Measurements from ENCODE around the gene PCDHA1.
"Not testable (repeated sequence)": the region's sequence is repeated elsewhere in the genome, so short reads cannot be mapped to it uniquely, and the experiment has no call there.

Gene PCDHA1

DNA sequence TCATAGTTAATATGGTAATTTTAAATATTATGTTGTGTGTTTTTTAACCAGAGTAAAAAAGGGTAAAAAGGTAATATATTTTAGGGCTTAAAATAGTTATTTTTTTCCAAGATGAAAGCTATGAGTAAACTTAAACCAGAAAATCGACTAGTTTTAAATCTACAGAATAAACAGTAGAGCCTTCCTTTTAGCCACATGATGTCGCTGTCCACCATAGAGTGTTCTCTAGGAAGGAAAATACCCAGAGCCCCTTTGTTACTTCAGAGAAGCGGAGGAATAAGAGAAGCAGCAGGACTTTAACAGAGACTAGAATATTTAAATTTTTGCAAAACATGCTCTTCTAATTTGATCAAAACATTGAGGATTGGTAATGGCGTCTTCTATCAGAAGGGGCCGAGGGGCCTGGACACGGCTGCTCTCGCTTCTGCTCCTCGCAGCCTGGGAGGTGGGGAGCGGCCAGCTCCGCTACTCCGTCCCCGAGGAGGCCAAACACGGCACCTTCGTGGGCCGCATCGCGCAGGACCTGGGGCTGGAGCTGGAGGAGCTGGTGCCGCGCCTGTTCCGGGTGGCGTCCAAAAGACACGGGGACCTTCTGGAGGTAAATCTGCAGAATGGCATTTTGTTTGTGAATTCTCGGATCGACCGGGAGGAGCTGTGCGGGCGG lies 8.8 kb downstream of the PCDHA1 start, which contains the start of gene PCDHA2:
Gene PCDHA2, plus strand, starts transcription at position 258 of the 664 bp plus-strand sequence.
- Histone ChIP-seq H3K4me3 (ENCODE audit: low read length in 2 of 2) (no peak within 1 kb of the TSS), H3K36me3 (ENCODE audit: control insufficient read depth in 2 of 2, insufficient read depth in 2 of 2, low read length in 2 of 2) (no peaks in the 10 kb centered on the region)

DNA sequence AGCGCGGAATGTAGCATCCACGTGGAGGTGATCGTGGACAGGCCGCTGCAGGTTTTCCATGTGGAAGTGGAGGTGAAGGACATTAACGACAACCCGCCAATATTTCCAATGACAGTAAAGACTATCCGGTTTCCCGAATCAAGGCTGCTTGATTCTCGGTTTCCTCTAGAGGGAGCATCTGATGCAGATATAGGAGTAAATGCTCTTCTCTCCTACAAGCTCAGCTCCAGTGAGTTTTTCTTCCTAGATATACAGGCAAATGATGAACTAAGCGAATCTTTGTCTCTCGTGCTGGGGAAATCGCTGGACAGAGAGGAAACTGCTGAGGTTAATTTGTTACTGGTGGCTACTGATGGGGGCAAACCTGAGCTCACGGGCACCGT lies 9.3 kb downstream of the PCDHA1 start:
- no peak overlapping the region for H3K4me3 ChIP-seq (ENCODE audit: low read length in 2 of 2)
- H3K27ac ChIP-seq (ENCODE audit: low read length) = no peak overlapping the region
- H3K9ac ChIP-seq (ENCODE audit: low read length in 2 of 2) = no peak overlapping the region
- no peaks in the 10 kb centered on the region for H3K36me3 ChIP-seq (ENCODE audit: control insufficient read depth in 2 of 2, insufficient read depth in 2 of 2, low read length in 2 of 2)
- peaks cover 3 to 25% of the 10 kb centered on the region in 2 donors for H3K27me3 ChIP-seq (ENCODE audit: control insufficient read depth in 1 of 2, insufficient read depth in 2 of 2, low read length in 2 of 2)
- H3K4me1 ChIP-seq (ENCODE audit: control insufficient read depth, insufficient read depth, low read length) = no peaks in the 10 kb centered on the region
- H3K9me3 ChIP-seq (ENCODE audit: control insufficient read depth in 2 of 2, low read length in 2 of 2) = peaks cover 14 to 19% of the 10 kb centered on the region in 2 donors

More for the DNA sequence above, 8.8 kb downstream of the PCDHA1 start, which contains the start of gene PCDHA2:
- no peaks in the 10 kb centered on the region for H3K4me1 ChIP-seq (ENCODE audit: control insufficient read depth, insufficient read depth, low read length)
- peaks cover 3 to 25% of the 10 kb centered on the region in 2 donors for H3K27me3 ChIP-seq (ENCODE audit: control insufficient read depth in 1 of 2, insufficient read depth in 2 of 2, low read length in 2 of 2)
- no peak within 1 kb of the TSS for H3K27ac ChIP-seq (ENCODE audit: low read length)
- H3K9me3 ChIP-seq (ENCODE audit: control insufficient read depth in 2 of 2, low read length in 2 of 2) = peaks cover 14 to 19% of the 10 kb centered on the region in 2 donors
- H3K9ac ChIP-seq (ENCODE audit: low read length in 2 of 2) = no peak within 1 kb of the TSS

GRCh38 chr5:140796072-140796717 lies 10.3 kb downstream of the PCDHA1 start:
- not testable (repeated sequence) for H3K9ac ChIP-seq (ENCODE audit: low read length in 2 of 2); H3K27ac ChIP-seq (ENCODE audit: low read length); H3K36me3 ChIP-seq (ENCODE audit: control insufficient read depth in 2 of 2, insufficient read depth in 2 of 2, low read length in 2 of 2); H3K4me1 ChIP-seq (ENCODE audit: control insufficient read depth, insufficient read depth, low read length); H3K4me3 ChIP-seq (ENCODE audit: low read length in 2 of 2)
- H3K27me3 ChIP-seq (ENCODE audit: control insufficient read depth in 1 of 2, insufficient read depth in 2 of 2, low read length in 2 of 2) = peaks cover 3 to 25% of the 10 kb centered on the region in 2 donors
- H3K9me3 ChIP-seq (ENCODE audit: control insufficient read depth in 2 of 2, low read length in 2 of 2) = peaks cover 10 to 19% of the 10 kb centered on the region in 2 donors

DNA sequence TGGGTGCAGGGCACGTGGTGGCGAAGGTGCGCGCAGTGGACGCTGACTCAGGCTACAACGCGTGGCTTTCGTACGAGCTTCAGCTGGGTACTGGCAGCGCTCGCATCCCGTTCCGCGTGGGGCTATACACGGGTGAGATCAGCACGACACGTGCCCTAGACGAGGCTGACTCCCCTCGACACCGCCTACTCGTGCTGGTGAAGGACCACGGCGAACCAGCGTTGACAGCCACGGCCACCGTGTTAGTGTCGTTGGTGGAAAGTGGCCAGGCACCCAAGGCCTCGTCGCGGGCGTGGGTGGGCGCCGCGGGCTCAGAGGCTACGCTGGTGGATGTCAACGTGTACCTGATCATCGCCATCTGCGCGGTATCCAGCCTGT lies 10.8 kb downstream of the PCDHA1 start:
- Histone ChIP-seq H3K27ac (ENCODE audit: low read length) (no peak overlapping the region), H3K36me3 (ENCODE audit: control insufficient read depth in 2 of 2, insufficient read depth in 2 of 2, low read length in 2 of 2) (no peaks in the 10 kb centered on the region), H3K4me3 (ENCODE audit: low read length in 2 of 2) (no peak overlapping the region), H3K9me3 (ENCODE audit: control insufficient read depth in 2 of 2, low read length in 2 of 2) (peaks cover 11 to 19% of the 10 kb centered on the region in 2 donors), H3K9ac (ENCODE audit: low read length in 2 of 2) (no peak overlapping the region), H3K27me3 (ENCODE audit: control insufficient read depth in 1 of 2, insufficient read depth in 2 of 2, low read length in 2 of 2) (peaks cover 3 to 26% of the 10 kb centered on the region in 2 donors), H3K4me1 (ENCODE audit: control insufficient read depth, insufficient read depth, low read length) (no peaks in the 10 kb centered on the region)

- Histone ChIP-seq H3K36me3 (ENCODE audit: control insufficient read depth in 2 of 2, insufficient read depth in 2 of 2, low read length in 2 of 2) (no peaks in the 10 kb centered on the region), H3K9me3 (ENCODE audit: control insufficient read depth in 2 of 2, low read length in 2 of 2) (peaks cover 5 to 18% of the 10 kb centered on the region in 2 donors), H3K27me3 (ENCODE audit: control insufficient read depth in 1 of 2, insufficient read depth in 2 of 2, low read length in 2 of 2) (peaks cover 6 to 21% of the 10 kb centered on the region in 2 donors), H3K4me1 (ENCODE audit: control insufficient read depth, insufficient read depth, low read length) (no peaks in the 10 kb centered on the region), H3K27ac (ENCODE audit: low read length) (no peak within 1 kb of the TSS), H3K9ac (ENCODE audit: low read length in 2 of 2) (no peak within 1 kb of the TSS), H3K4me3 (ENCODE audit: low read length in 2 of 2) (peak within 1 kb of the TSS; percentile 41 to 56)
These were observed 15.0 kb downstream of the PCDHA1 start, which contains the start of gene PCDHA3 for GRCh38 chr5:140800816-140801493. Gene PCDHA3, plus strand, starts transcription at chr5:140801057.

GRCh38 chr5:140801494-140801841 lies 15.5 kb downstream of the PCDHA1 start:
- H3K4me3 ChIP-seq (ENCODE audit: low read length in 2 of 2) = peak overlapping the region; percentile 41 to 56
- no peaks in the 10 kb centered on the region for H3K4me1 ChIP-seq (ENCODE audit: control insufficient read depth, insufficient read depth, low read length)
- H3K36me3 ChIP-seq (ENCODE audit: control insufficient read depth in 2 of 2, insufficient read depth in 2 of 2, low read length in 2 of 2) = no peaks in the 10 kb centered on the region
- H3K9me3 ChIP-seq (ENCODE audit: control insufficient read depth in 2 of 2, low read length in 2 of 2) = peaks cover 5 to 16% of the 10 kb centered on the region in 2 donors
- H3K9ac ChIP-seq (ENCODE audit: low read length in 2 of 2) = no peak overlapping the region
- H3K27me3 ChIP-seq (ENCODE audit: control insufficient read depth in 1 of 2, insufficient read depth in 2 of 2, low read length in 2 of 2) = peaks cover 6 to 21% of the 10 kb centered on the region in 2 donors
- no peak overlapping the region for H3K27ac ChIP-seq (ENCODE audit: low read length)

GRCh38 chr5:140802381-140802780 lies 16.4 kb downstream of the PCDHA1 start:
- not testable (repeated sequence) for H3K4me1 ChIP-seq (ENCODE audit: control insufficient read depth, insufficient read depth, low read length); H3K36me3 ChIP-seq (ENCODE audit: control insufficient read depth in 2 of 2, insufficient read depth in 2 of 2, low read length in 2 of 2); H3K9ac ChIP-seq (ENCODE audit: low read length in 2 of 2); H3K27ac ChIP-seq (ENCODE audit: low read length)
- peaks cover 3 to 16% of the 10 kb centered on the region in 2 donors for H3K27me3 ChIP-seq (ENCODE audit: control insufficient read depth in 1 of 2, insufficient read depth in 2 of 2, low read length in 2 of 2)
- H3K4me3 ChIP-seq (ENCODE audit: low read length in 2 of 2) = peak overlapping the region in 1 of 2 donors; percentile 41
- peaks cover 5 to 10% of the 10 kb centered on the region in 2 donors for H3K9me3 ChIP-seq (ENCODE audit: control insufficient read depth in 2 of 2, low read length in 2 of 2)

- no peaks in the 10 kb centered on the region for H3K4me1 ChIP-seq (ENCODE audit: control insufficient read depth, insufficient read depth, low read length)
- no peak overlapping the region for H3K9ac ChIP-seq (ENCODE audit: low read length in 2 of 2)
- H3K4me3 ChIP-seq (ENCODE audit: low read length in 2 of 2) = no peak overlapping the region
- H3K27ac ChIP-seq (ENCODE audit: low read length) = no peak overlapping the region
- peaks cover 3 to 16% of the 10 kb centered on the region in 2 donors for H3K27me3 ChIP-seq (ENCODE audit: control insufficient read depth in 1 of 2, insufficient read depth in 2 of 2, low read length in 2 of 2)
- H3K36me3 ChIP-seq (ENCODE audit: control insufficient read depth in 2 of 2, insufficient read depth in 2 of 2, low read length in 2 of 2) = no peaks in the 10 kb centered on the region
- peaks cover 5 to 10% of the 10 kb centered on the region in 2 donors for H3K9me3 ChIP-seq (ENCODE audit: control insufficient read depth in 2 of 2, low read length in 2 of 2)
These were observed 16.9 kb downstream of the PCDHA1 start for GRCh38 chr5:140802781-140803271.

GRCh38 chr5:140806834-140807775 lies 21.2 kb downstream of the PCDHA1 start, which contains the start of gene PCDHA4:
Gene PCDHA4, plus strand, starts transcription at chr5:140807068.
- Histone ChIP-seq H3K4me1 (ENCODE audit: control insufficient read depth, insufficient read depth, low read length) (no peaks in the 10 kb centered on the region), H3K27me3 (ENCODE audit: control insufficient read depth in 1 of 2, insufficient read depth in 2 of 2, low read length in 2 of 2) (peaks cover 3 to 13% of the 10 kb centered on the region in 2 donors), H3K4me3 (ENCODE audit: low read length in 2 of 2) (peak within 1 kb of the TSS; percentile 46 to 55), H3K9me3 (ENCODE audit: control insufficient read depth in 2 of 2, low read length in 2 of 2) (peaks cover 2 to 13% of the 10 kb centered on the region in 2 donors), H3K36me3 (ENCODE audit: control insufficient read depth in 2 of 2, insufficient read depth in 2 of 2, low read length in 2 of 2) (no peaks in the 10 kb centered on the region), H3K9ac (ENCODE audit: low read length in 2 of 2) (no peak within 1 kb of the TSS), H3K27ac (ENCODE audit: low read length) (no peak within 1 kb of the TSS)
